AG04449 (cell line): Measurements from ENCODE around the gene LIN7A.
"Not testable (repeated sequence)": the region's sequence is repeated elsewhere in the genome, so short reads cannot be mapped to it uniquely, and the experiment has no call there.

Experiments used
- CTCF ChIA-PET: fragments of 350-600 bp; formaldehyde crosslinking; extraction: SDS; loops from one replicate; lab custom pipeline; 2021; ENCODE audit warnings: antibody characterized with exemption; lab: Yijun Ruan, JAX
- POLR2A ChIA-PET: fragments of 400-600, 350-600 bp; formaldehyde crosslinking; extraction: SDS; loops from one replicate; lab custom pipeline; 2020; ENCODE audit warnings: antibody characterized with exemption, inconsistent platforms; lab: Yijun Ruan, JAX
- DNase-seq: peaks from one replicate; pipeline ENCODE4 v3.0.0-alpha.2; 2010; ENCODE audit warnings: low read depth, low spot score
- H3K4me3 ChIP-seq: 2 replicates; pipeline ENCODE4 v1.5.1; 2011; ENCODE audit warnings: low read depth, mild to moderate bottlenecking, control low read depth, low read length
- TF ChIP-seq, protein P1 (sequence below): IDR thresholded peaks from one replicate; pipeline ENCODE4 v1.5.1; 2011; ENCODE audit warnings: mild to moderate bottlenecking, moderate library complexity, low read length, control low read depth, inconsistent platforms; ENCODE audit not compliant: insufficient read depth; ENCODE audit errors: missing control alignments

Gene LIN7A

DNA sequence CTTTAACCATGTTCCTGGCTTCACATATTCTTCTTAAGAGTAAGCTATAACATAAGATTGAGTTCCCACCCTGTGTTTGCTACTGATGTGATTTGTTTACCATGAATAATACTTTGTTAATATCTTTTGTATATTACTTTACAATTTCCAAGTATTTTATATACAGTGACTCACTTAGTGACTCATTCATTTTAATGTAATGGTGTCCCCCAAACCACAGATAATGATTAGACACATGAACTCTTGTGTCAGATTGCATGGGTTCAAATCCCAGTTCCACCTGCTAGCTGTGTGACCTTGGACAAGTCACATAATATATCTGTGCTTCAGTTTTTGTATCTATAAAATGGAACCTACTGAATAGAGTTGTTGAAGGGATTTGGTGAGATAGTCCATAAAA lies 144.9 kb downstream of the LIN7A start:
- TF ChIP-seq, protein P1, sequence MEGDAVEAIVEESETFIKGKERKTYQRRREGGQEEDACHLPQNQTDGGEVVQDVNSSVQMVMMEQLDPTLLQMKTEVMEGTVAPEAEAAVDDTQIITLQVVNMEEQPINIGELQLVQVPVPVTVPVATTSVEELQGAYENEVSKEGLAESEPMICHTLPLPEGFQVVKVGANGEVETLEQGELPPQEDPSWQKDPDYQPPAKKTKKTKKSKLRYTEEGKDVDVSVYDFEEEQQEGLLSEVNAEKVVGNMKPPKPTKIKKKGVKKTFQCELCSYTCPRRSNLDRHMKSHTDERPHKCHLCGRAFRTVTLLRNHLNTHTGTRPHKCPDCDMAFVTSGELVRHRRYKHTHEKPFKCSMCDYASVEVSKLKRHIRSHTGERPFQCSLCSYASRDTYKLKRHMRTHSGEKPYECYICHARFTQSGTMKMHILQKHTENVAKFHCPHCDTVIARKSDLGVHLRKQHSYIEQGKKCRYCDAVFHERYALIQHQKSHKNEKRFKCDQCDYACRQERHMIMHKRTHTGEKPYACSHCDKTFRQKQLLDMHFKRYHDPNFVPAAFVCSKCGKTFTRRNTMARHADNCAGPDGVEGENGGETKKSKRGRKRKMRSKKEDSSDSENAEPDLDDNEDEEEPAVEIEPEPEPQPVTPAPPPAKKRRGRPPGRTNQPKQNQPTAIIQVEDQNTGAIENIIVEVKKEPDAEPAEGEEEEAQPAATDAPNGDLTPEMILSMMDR: no peak
- ChIA-PET POLR2A (no interaction called here), CTCF (no interaction called here)
- H3K4me3 ChIP-seq: no peak overlapping the region
- no peak for DNase-seq

DNA sequence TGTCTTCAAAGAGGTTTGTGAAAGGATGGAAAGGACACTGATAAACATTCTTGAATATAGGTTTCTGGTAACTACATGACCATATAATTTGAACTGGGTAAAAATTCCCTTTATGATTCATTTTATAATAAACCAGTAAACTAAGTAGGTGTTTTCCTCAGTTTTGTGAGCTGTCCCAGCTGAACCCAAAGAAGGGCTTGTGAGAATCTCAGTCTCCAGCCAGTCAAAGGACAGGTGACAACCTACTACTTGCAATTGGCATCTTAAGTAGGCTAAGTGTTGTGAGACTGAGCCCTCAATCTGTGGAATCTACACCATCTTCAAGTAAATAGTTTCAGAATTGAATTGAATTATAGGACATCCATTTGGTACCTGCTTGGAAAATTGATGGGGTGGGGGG lies 145.9 kb downstream of the LIN7A start:
- DNase-seq: no peak
- H3K4me3 ChIP-seq: no peak overlapping the region
- TF ChIP-seq, protein P1: no peak
- ChIA-PET CTCF (no interaction called here), POLR2A (no interaction called here)

DNA sequence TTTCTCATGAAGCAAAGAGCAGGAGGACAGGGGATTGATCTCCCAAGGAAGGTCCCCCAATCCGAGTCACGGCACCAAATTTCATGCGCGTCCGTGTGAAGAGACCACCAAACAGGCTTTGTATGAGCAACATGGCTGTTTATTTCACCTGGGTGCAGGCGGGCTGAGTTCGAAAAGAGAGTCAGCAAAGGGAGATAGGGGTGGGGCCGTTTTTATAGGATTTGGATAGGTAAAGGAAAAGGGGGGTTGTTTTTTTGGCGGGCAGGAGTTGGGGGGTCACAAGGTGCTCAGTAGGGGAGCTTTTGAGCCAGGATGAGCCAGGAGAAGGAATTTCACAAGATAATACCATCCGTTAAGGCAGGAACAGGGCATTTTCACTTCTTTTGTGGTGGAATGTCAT lies 149.3 kb downstream of the LIN7A start:
- H3K4me3 ChIP-seq, POLR2A ChIA-PET, DNase-seq: not testable (repeated sequence)
- CTCF ChIA-PET: interaction anchor here (1.2 kb wide), 1 partner anchor 49 kb away, joined by 5 read pairs; no protein-coding TSS in a partner anchor

DNA sequence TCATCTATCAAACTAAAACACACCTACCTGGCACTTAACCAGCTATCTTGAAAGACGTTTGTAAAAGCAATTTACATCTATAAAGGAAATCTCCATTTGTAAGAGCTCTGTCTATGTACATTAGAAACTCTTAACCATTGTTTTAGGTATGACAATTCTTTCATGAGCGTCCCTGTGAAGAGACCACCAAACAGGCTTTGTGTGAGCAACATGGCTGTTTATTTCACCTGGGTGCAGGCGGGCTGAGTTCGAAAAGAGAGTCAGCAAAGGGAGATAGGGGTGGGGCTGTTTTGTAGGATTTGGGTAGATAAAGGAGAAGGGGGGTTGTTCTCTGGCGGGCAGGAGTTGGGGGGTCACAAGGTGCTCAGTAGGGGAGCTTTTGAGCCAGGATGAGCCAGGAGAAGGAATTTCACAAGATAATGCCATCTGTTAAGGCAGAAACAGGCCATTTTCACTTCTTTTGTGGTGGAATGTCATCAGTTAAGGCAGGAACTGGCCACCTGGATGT lies 154.7 kb downstream of the LIN7A start:
- DNase-seq, H3K4me3 ChIP-seq, POLR2A ChIA-PET: not testable (repeated sequence)
- CTCF ChIA-PET: interaction anchor here (1.3 kb wide), 1 partner anchor 163 kb away, joined by 5 read pairs; no protein-coding TSS in a partner anchor

DNA sequence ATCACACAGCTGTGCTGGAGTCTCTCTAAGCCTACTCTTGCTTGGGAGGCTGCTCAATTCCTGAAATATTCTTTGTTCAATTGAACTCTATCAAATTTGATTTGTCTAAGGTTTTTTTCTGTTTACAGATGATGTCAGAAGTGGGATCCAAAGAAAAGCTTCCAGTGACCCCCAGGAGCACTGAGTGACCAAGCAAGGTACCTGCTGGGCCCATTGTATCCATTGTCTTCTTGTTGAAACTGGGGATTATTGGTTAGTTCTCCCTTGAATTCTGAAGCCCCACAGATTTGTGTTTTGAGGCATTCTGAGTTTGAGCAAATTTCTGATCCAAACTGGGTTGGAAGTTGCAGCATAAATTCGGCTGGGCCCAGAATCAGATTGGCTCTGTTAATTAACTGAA lies 156.4 kb downstream of the LIN7A start:
- H3K4me3 ChIP-seq: no peak overlapping the region
- ChIA-PET POLR2A (no interaction called here), CTCF (interaction anchor here (1.2 to 1.7 kb wide), 2 partner anchors 9 to 512 kb away, joined by 4 to 5 read pairs; no protein-coding TSS in a partner anchor)
- DNase-seq: no peak
- TF ChIP-seq, protein P1: no peak

DNA sequence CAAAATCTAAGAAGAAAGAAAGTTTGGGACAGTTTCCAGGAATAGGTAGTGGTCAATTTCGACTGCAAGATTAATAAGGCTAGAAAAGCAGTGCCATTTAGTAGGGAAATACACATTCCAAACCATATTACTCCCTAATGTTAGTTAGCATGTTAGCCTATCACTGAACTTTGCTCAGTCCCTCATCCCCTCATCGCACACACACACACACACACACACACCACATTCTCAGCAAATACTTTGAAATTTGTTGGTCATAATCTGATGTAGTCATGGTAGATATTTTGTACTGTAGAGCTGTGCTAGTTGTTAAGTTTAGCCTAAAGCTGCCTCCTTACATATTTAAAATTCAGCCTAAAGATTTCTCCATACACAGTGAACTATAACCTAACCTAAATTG lies 157.0 kb downstream of the LIN7A start:
- CTCF ChIA-PET: interaction anchor here (1.7 kb wide), 1 partner anchor 9 kb away, joined by 5 read pairs; no protein-coding TSS in a partner anchor
- POLR2A ChIA-PET: no interaction called here
- no peak for DNase-seq
- TF ChIP-seq, protein P1: no peak
- no peak overlapping the region for H3K4me3 ChIP-seq

DNA sequence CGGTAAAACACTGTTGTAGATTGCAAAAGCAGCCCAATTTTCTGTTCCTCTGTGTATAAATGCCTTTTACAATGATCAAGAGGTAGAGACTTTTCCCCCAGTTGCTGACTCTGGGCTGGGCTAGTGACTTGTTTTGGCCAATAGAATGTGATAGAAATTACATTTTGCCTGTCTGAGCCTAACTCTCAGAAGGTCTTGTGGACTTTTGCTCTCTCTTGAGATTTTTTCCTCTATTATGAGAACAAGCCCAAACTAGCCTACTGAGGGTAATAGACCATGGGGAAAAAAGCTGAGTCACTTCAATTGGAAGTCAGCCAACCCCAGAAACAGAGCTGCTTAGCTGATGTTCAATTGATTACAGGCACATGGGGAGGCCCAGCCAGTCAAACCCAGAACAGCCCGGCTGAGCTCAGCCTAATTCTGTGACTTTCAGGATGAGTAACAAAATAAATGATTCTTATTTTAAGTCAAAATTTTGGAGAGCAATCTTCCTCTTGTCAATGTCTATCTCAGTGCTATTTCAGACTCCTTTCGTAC lies 159.7 kb downstream of the LIN7A start:
- DNase-seq: peak; percentile 77
- ChIA-PET POLR2A (interaction anchor here (1.0 kb wide), 1 partner anchor 159 kb away, joined by 5 read pairs; the partner anchor contains the start of gene LIN7A), CTCF (interaction anchor here (0.6 to 2.4 kb wide), 3 partner anchors 305 to 365 kb away, joined by 3 to 11 read pairs (median 3); no protein-coding TSS in a partner anchor)
- no peak overlapping the region for H3K4me3 ChIP-seq
- TF ChIP-seq, protein P1: no peak
